MM.1S (cell line): ENCODE results near the gene PRCD.

Source experiments
- CTCF ChIP-seq: fragments of 300-600 bp; sonication (generic); IDR thresholded peaks from 2 replicates; pipeline ENCODE4 v1.5.1; 2016; ENCODE audit warnings: antibody characterized with exemption, low read length, mixed read lengths
- EZH2 ChIP-seq: fragments of 300-600 bp; sonication (generic); optimal IDR thresholded peaks from 2 replicates; pipeline ENCODE3; 2017; ENCODE audit warnings: low read depth, mild to moderate bottlenecking, antibody characterized with exemption, low read length, mixed read lengths

- TF ChIP-seq CTCF = no peak
- no peak for TF ChIP-seq EZH2
These were observed 53.6 kb downstream of the PRCD start for GRCh38 chr17:76593384-76593826.
